Neural cell (in vitro differentiated cells): Measurements from ENCODE around the gene AZIN2. TPM values are rescaled to one million over a fixed set of nuclear protein-coding genes. Genes with fewer than 3 reads are reported as not detected.
"Not testable (repeated sequence)": the region's sequence is repeated elsewhere in the genome, so short reads cannot be mapped to it uniquely, and the experiment has no call there.

Experiments used
- H2AFZ ChIP-seq: fragments of 200-600, 300-800 bp; sonication (generic), shearing (Covaris generic); 2 replicates; pipeline ENCODE4 v1.6.0; 2014; ENCODE audit warnings: low read depth, mild to moderate bottlenecking, antibody characterized with exemption, low read length, moderate library complexity
- H3F3A ChIP-seq: fragments of 200-600 bp; shearing (Covaris generic); 2 replicates; pipeline ENCODE4 v1.6.1; 2016; ENCODE audit warnings: mild to moderate bottlenecking, moderate library complexity, mixed read lengths, antibody characterized with exemption, low read length; ENCODE audit not compliant: insufficient read depth, poor library complexity, severe bottlenecking
- H3K27ac ChIP-seq: fragments of 200-600, 300-800 bp; sonication (generic), shearing (Covaris generic); 2 replicates; pipeline ENCODE4 v1.5.1; 2014; ENCODE audit warnings: mild to moderate bottlenecking, low read length, moderate library complexity
- H3K27me3 ChIP-seq: fragments of 300-800, 200-600 bp; sonication (generic), shearing (Covaris generic); 2 replicates; pipeline ENCODE4 v1.6.0; 2014; ENCODE audit warnings: mild to moderate bottlenecking, low read depth, low read length, moderate library complexity; ENCODE audit not compliant: insufficient read depth
- H3K36me3 ChIP-seq: fragments of 300-800, 200-600 bp; sonication (generic), shearing (Covaris generic); 2 replicates; pipeline ENCODE4 v1.5.1; 2014; ENCODE audit warnings: mild to moderate bottlenecking, antibody characterized with exemption, low read length, moderate library complexity; ENCODE audit not compliant: insufficient read depth
- H3K4me2 ChIP-seq: fragments of 300-800, 200-600 bp; sonication (generic), shearing (Covaris generic); 2 replicates; pipeline ENCODE4 v1.6.0; 2014; ENCODE audit warnings: mild to moderate bottlenecking, low read length
- H3K4me3 ChIP-seq: fragments of 300-800, 200-600 bp; sonication (generic), shearing (Covaris generic); 2 replicates; pipeline ENCODE4 v1.5.1; 2014; ENCODE audit warnings: mild to moderate bottlenecking, low read length, moderate library complexity
- H3K79me2 ChIP-seq: fragments of 200-600 bp; shearing (Covaris generic); replicated peaks from 2 replicates; pipeline ENCODE4 v1.6.0; 2014; ENCODE audit warnings: mild to moderate bottlenecking, low read length, moderate library complexity; ENCODE audit not compliant: insufficient read depth
- H3K9ac ChIP-seq: fragments of 300-800, 200-600 bp; sonication (generic), shearing (Covaris generic); 2 replicates; pipeline ENCODE4 v1.6.1; 2016; ENCODE audit warnings: mild to moderate bottlenecking, low read length, mixed read lengths
- H3K9me2 ChIP-seq: fragments of 200-600 bp; shearing (Covaris generic); 2 replicates; pipeline ENCODE4 v1.6.1; 2016; ENCODE audit warnings: mild to moderate bottlenecking, low read length, mixed read lengths; ENCODE audit not compliant: insufficient read depth
- H3K9me3 ChIP-seq: fragments of 200-600, 300-800 bp; sonication (generic), shearing (Covaris generic); 2 replicates; pipeline ENCODE4 v1.6.1; 2016; ENCODE audit warnings: mild to moderate bottlenecking, mixed run types, low read length, moderate library complexity, mixed read lengths
- H4K20me1 ChIP-seq: fragments of 200-600 bp; shearing (Covaris generic); 2 replicates; pipeline ENCODE4 v1.6.1; 2016; ENCODE audit warnings: mild to moderate bottlenecking, mixed run types; ENCODE audit not compliant: insufficient read depth
- CTCF ChIP-seq: fragments of 450-650 bp; IDR thresholded peaks from 2 replicates; pipeline ENCODE4 v1.5.1; 2014; ENCODE audit warnings: antibody characterized with exemption, mild to moderate bottlenecking, moderate library complexity; ENCODE audit not compliant: poor library complexity, severe bottlenecking
- MXI1 ChIP-seq: fragments of 450-650 bp; conservative IDR thresholded peaks from 2 replicates; pipeline ENCODE4 v1.6.1; 2014; ENCODE audit warnings: antibody characterized with exemption, mild to moderate bottlenecking; ENCODE audit not compliant: poor library complexity, severe bottlenecking
- POLR2AphosphoS5 ChIP-seq: IDR thresholded peaks from 2 replicates; pipeline ENCODE4 v1.6.1; 2012
- REST ChIP-seq: IDR thresholded peaks from 2 replicates; pipeline ENCODE4 v1.6.1; 2012; ENCODE audit warnings: borderline replicate concordance
- SMC3 ChIP-seq: fragments of 450-650 bp; conservative IDR thresholded peaks from 2 replicates; pipeline ENCODE4 v1.6.1; 2014; ENCODE audit warnings: antibody characterized with exemption, mild to moderate bottlenecking, moderate library complexity; ENCODE audit not compliant: poor library complexity
- polyA plus RNA-seq: library from polyadenylated mRNA; depleted of rRNA; stranded (reverse); fragments of >200 nt; gene quantifications from 2 replicates; pipeline ENCODE4 v1.2.3, GENCODE V29; 2014

The AZIN2 gene
- polyA plus RNA-seq, 1 donor from 2014 or later: 22.7 TPM

GRCh38 chr1:33066477-33066876, 14.5 kb upstream of the AZIN2 start:
- not testable (repeated sequence) for H4K20me1 ChIP-seq, H3K9ac ChIP-seq, H3K36me3 ChIP-seq, H3K4me2 ChIP-seq, H3K9me3 ChIP-seq, H2AFZ ChIP-seq, H3K4me3 ChIP-seq, H3K27ac ChIP-seq, H3K79me2 ChIP-seq, H3F3A ChIP-seq, H3K27me3 ChIP-seq, H3K9me2 ChIP-seq

DNA sequence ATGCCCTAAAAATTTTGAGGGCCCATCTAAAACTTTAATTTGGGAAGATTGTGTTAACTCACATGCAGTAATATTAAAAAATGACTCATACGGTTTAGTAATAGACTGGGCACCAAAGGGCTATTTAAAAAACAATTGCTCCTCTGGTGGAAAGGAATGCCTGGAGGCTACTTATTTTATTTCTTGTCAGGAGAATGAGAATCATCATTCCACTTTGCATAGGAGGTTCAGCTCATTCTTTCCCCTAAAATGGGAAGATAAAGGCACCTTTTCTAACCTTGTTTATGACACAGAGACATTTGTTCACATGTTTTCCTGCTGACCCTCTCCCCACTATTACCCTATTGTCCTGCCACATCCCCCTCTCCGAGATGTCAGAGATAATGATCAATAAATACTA, 12.8 kb upstream of the AZIN2 start:
- H3K27me3 ChIP-seq, H3K9me3 ChIP-seq, H3K9me2 ChIP-seq, H3K9ac ChIP-seq, H3K79me2 ChIP-seq, H3K27ac ChIP-seq, H2AFZ ChIP-seq, H3K36me3 ChIP-seq, H4K20me1 ChIP-seq, H3F3A ChIP-seq, H3K4me3 ChIP-seq, H3K4me2 ChIP-seq: not testable (repeated sequence)

DNA sequence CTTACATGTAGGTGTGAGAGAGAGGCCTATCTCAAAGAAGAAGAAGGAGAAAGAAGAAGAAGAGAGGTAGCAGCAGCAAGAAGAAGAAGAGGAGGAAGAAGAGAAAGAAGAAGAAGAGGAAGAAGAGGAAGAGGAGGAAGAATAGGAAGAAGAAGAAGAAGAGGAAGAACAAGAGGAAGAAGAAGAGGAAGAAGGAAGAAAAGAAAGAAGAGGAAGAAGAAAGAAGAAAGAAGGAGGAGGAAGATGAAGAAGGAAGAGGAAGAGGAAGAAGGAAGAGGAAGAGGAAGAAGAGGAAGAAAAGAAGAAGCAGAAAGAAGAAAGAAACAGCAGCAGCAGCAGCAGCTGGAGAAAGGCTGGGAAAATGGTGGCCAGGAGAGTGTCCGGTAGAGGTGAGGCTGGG, 10.3 kb upstream of the AZIN2 start:
- Histone ChIP-seq H3K79me2 (no peaks in the 10 kb centered on the region), H3K9me3 (no peaks in the 10 kb centered on the region), H3K4me3 (no peak overlapping the region), H3K4me2 (no peak overlapping the region), H3F3A (no peaks in the 10 kb centered on the region), H3K27ac (no peak overlapping the region), H4K20me1 (no peaks in the 10 kb centered on the region), H3K36me3 (no peaks in the 10 kb centered on the region), H3K27me3 (no peaks in the 10 kb centered on the region), H2AFZ (no peak overlapping the region), H3K9me2 (no peaks in the 10 kb centered on the region), H3K9ac (no peak overlapping the region)
- no peak for TF ChIP-seq POLR2AphosphoS5
- no peak for TF ChIP-seq SMC3
- no peak for TF ChIP-seq REST
- no peak for TF ChIP-seq MXI1

DNA sequence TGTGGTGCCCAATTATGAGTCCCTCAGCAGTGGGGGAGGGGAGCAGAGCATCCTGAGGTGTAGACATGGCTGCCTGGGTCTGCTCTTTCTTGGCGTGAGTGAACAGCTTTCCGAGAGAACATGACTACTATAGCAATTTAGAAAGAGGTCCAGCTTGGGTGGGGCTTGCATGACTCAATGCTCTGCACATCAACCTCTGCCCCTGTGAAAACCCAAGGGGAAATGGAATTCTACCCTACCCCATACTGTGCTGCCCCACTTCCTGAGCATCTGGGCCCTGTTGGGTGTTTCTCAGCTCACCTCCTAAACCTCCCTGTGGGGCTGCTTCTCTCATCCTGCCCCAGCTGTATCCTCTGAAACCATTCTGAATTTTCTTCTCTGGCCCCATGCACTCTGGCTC, 8.2 kb upstream of the AZIN2 start:
- TF ChIP-seq CTCF (no peak), SMC3 (no peak)
- Histone ChIP-seq H2AFZ (no peak overlapping the region), H3K79me2 (no peaks in the 10 kb centered on the region), H3F3A (no peaks in the 10 kb centered on the region), H3K9ac (no peak overlapping the region), H4K20me1 (no peaks in the 10 kb centered on the region), H3K9me2 (no peaks in the 10 kb centered on the region), H3K9me3 (no peaks in the 10 kb centered on the region), H3K27ac (no peak overlapping the region), H3K27me3 (no peaks in the 10 kb centered on the region), H3K4me3 (no peak overlapping the region), H3K4me2 (no peak overlapping the region), H3K36me3 (no peaks in the 10 kb centered on the region)
